ENCODE data around the gene PMPCA.

Gene PMPCA

GRCh38 chr9:136456258-136456657, 45.8 kb downstream of the PMPCA start:
- DNase-seq (ENCODE audit: low spot score), result no peak

GRCh38 chr9:136457326-136457725, 46.9 kb downstream of the PMPCA start:
- DNase-seq (ENCODE audit: low spot score), result no peak

- no peak for DNase-seq (ENCODE audit: low spot score)
Measured at GRCh38 chr9:136459425-136459824, 49.0 kb downstream of the PMPCA start.

- no peak for DNase-seq (ENCODE audit: low spot score)
Measured at GRCh38 chr9:136460772-136461325, 50.4 kb downstream of the PMPCA start.

- DNase-seq (ENCODE audit: low spot score), result no peak
Measured at GRCh38 chr9:136462664-136463063, 52.2 kb downstream of the PMPCA start.

- DNase-seq (ENCODE audit: low spot score), result no peak
Measured at GRCh38 chr9:136463578-136463977, 53.1 kb downstream of the PMPCA start.

GRCh38 chr9:136464241-136464640, 53.8 kb downstream of the PMPCA start:
- no peak for DNase-seq (ENCODE audit: low spot score)

GRCh38 chr9:136465500-136466154, 55.2 kb downstream of the PMPCA start:
- no peak for DNase-seq (ENCODE audit: low spot score)

- no peak for DNase-seq (ENCODE audit: low spot score)
Measured at GRCh38 chr9:136466155-136466541, 55.7 kb downstream of the PMPCA start.

- DNase-seq (ENCODE audit: low spot score), result no peak
Measured at GRCh38 chr9:136467766-136468165, 57.3 kb downstream of the PMPCA start.

GRCh38 chr9:136470356-136470755, 59.9 kb downstream of the PMPCA start:
- no peak for DNase-seq (ENCODE audit: low spot score)

GRCh38 chr9:136470792-136471469, 60.5 kb downstream of the PMPCA start:
- DNase-seq (ENCODE audit: low spot score), result no peak

GRCh38 chr9:136471802-136472487, 61.5 kb downstream of the PMPCA start:
- DNase-seq (ENCODE audit: low spot score), result no peak

GRCh38 chr9:136472640-136473353, 62.3 kb downstream of the PMPCA start:
- DNase-seq (ENCODE audit: low spot score), result no peak

GRCh38 chr9:136473354-136473721, 62.9 kb downstream of the PMPCA start:
- DNase-seq (ENCODE audit: low spot score), result no peak

Data from HuH-7.5 (cell line).